HUES48 (cell line): ENCODE measurements around the gene KMT2B.

Source experiments
- H3K27ac ChIP-seq: one replicate; pipeline ENCODE4 v1.7.0; 2013; ENCODE audit warnings: low read depth, low read length, inconsistent platforms
- H3K27me3 ChIP-seq: 2 replicates; pipeline ENCODE4 v1.6.1; 2013; ENCODE audit warnings: mild to moderate bottlenecking, low read length; ENCODE audit not compliant: control insufficient read depth, insufficient read depth
- H3K36me3 ChIP-seq: 2 replicates; pipeline ENCODE4 v1.6.1; 2013; ENCODE audit warnings: low read length; ENCODE audit not compliant: control insufficient read depth, insufficient read depth
- H3K4me1 ChIP-seq: 2 replicates; pipeline ENCODE4 v1.6.1; 2013; ENCODE audit warnings: mild to moderate bottlenecking, low read length; ENCODE audit not compliant: control insufficient read depth, insufficient read depth
- H3K4me3 ChIP-seq: 2 replicates; pipeline ENCODE4 v1.5.1; 2013; ENCODE audit warnings: mild to moderate bottlenecking, low read depth, low read length
- H3K9ac ChIP-seq: 2 replicates; pipeline ENCODE4 v1.6.1; 2013; ENCODE audit warnings: mild to moderate bottlenecking, low read depth, low read length, moderate library complexity
- H3K9me3 ChIP-seq: 2 replicates; pipeline ENCODE4 v1.6.1; 2013; ENCODE audit warnings: low read length; ENCODE audit not compliant: control insufficient read depth, insufficient read depth

The KMT2B gene

GRCh38 chr19:35712567-35713505 lies 5.0 kb upstream of the KMT2B start:
- Histone ChIP-seq H3K36me3 (no peaks in the 10 kb centered on the region; the same call in 1 of the 2 replicates), H3K27ac (no peak overlapping the region), H3K9ac (no peak overlapping the region)

DNA sequence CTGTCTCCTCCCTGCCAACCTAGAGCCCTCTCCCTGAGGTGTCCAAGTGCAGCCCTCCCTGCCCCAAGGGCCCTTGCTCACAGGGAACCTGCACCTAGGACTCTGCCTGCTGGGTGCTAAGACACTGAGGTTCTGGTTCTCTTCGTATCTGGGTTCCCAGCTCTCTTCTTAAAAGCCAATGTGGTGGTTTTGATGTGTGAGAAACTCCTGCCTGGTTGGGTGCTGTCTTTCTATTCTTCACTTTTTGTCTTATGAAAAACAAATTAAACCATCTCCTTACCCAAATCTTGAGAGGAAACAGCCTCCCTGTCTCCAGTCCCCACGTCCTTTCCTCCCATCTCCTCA lies 4.3 kb upstream of the KMT2B start:
- peaks cover 27% of the 10 kb centered on the region for H3K4me1 ChIP-seq
- no peak overlapping the region for H3K27ac ChIP-seq
- H3K27me3 ChIP-seq, result no peaks in the 10 kb centered on the region
- no peak overlapping the region for H3K4me3 ChIP-seq
- H3K36me3 ChIP-seq, result no peaks in the 10 kb centered on the region; the same call in 1 of the 2 replicates
- H3K9me3 ChIP-seq, result no peaks in the 10 kb centered on the region
- no peak overlapping the region for H3K9ac ChIP-seq

More at GRCh38 chr19:35712567-35713505, 5.0 kb upstream of the KMT2B start:
- Histone ChIP-seq H3K4me3 (no peak overlapping the region), H3K9me3 (no peaks in the 10 kb centered on the region), H3K4me1 (peaks cover 27% of the 10 kb centered on the region), H3K27me3 (no peaks in the 10 kb centered on the region)

DNA sequence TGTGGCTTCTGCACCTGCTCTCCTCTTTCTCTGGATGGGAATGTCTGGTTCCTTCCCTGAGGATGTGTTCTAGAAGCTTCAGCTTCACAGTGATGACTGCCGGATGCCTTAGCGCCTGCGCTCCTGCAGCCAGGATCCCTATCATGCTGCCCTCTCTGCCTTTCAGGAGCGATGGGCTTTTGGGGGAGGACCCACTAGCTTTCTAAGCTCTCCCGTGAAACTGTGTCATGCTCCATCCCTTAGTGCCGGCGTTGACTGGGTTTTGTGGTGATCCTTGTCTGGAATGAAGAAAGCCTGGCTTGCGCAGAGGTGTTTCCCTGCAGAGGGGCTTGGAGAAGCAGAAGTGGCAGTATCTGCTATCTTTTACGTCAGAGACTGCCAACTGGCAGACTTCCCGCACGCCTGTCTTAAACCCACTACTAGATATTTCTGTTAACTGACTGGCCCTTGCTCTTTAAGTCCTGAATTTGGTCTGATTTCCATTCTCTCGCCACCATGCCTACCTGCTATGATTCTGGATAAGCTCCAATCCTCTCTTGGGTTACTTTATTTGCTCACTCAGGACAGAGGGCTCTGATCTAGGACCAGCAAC lies 3.8 kb upstream of the KMT2B start:
- H3K9ac ChIP-seq, result no peak overlapping the region
- H3K36me3 ChIP-seq, result no peaks in the 10 kb centered on the region; the same call in 1 of the 2 replicates
- no peaks in the 10 kb centered on the region for H3K27me3 ChIP-seq
- H3K9me3 ChIP-seq, result no peaks in the 10 kb centered on the region
- H3K4me3 ChIP-seq, result no peak overlapping the region
- peaks cover 30% of the 10 kb centered on the region for H3K4me1 ChIP-seq
- no peak overlapping the region for H3K27ac ChIP-seq

DNA sequence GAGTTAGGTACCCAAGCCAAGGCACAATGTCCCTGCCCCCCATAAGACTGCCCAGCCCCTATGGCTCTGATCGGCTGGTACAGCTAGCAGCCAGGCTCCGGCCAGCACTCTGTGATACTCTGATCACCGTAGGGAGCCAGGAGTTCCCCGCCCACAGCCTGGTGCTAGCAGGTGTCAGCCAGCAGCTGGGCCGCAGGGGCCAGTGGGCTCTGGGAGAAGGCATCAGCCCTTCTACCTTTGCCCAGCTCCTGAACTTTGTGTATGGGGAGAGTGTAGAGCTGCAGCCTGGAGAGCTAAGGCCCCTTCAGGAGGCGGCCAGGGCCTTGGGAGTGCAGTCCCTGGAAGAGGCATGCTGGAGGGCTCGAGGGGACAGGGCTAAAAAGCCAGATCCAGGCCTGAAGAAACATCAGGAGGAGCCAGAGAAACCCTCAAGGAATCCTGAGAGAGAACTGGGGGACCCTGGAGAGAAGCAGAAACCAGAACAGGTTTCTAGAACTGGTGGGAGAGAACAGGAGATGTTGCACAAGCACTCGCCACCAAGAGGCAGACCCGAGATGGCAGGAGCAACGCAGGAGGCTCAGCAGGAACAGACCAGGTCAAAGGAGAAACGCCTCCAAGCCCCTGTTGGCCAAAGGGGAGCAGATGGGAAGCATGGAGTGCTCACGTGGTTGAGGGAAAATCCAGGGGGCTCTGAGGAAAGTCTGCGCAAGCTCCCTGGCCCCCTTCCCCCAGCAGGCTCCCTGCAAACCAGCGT lies 3.0 kb upstream of the KMT2B start:
- H3K27me3 ChIP-seq, result no peaks in the 10 kb centered on the region
- H3K9ac ChIP-seq, result no peak overlapping the region
- H3K36me3 ChIP-seq, result peaks cover 4% of the 10 kb centered on the region; the same call in 1 of the 2 replicates
- H3K4me1 ChIP-seq, result peaks cover 34% of the 10 kb centered on the region
- no peak overlapping the region for H3K27ac ChIP-seq
- peak overlapping the region; percentile 81; the same call in 1 of the 2 replicates for H3K4me3 ChIP-seq
- H3K9me3 ChIP-seq, result no peaks in the 10 kb centered on the region

GRCh38 chr19:35715355-35715809 lies 2.4 kb upstream of the KMT2B start:
- Histone ChIP-seq H3K4me3 (peak overlapping the region; percentile 81), H3K27ac (no peak overlapping the region), H3K4me1 (peaks cover 34% of the 10 kb centered on the region), H3K9ac (no peak overlapping the region), H3K27me3 (no peaks in the 10 kb centered on the region), H3K9me3 (no peaks in the 10 kb centered on the region), H3K36me3 (peaks cover 9% of the 10 kb centered on the region; the same call in 1 of the 2 replicates)

GRCh38 chr19:35715981-35716800 lies 1.6 kb upstream of the KMT2B start:
- peak overlapping the region; percentile 72 for H3K9ac ChIP-seq
- peaks cover 27% of the 10 kb centered on the region for H3K4me1 ChIP-seq
- peak overlapping the region; percentile 81 for H3K4me3 ChIP-seq
- H3K36me3 ChIP-seq, result peaks cover 13% of the 10 kb centered on the region
- peak overlapping the region; percentile 98 for H3K27ac ChIP-seq
- H3K9me3 ChIP-seq, result no peaks in the 10 kb centered on the region
- no peaks in the 10 kb centered on the region for H3K27me3 ChIP-seq

DNA sequence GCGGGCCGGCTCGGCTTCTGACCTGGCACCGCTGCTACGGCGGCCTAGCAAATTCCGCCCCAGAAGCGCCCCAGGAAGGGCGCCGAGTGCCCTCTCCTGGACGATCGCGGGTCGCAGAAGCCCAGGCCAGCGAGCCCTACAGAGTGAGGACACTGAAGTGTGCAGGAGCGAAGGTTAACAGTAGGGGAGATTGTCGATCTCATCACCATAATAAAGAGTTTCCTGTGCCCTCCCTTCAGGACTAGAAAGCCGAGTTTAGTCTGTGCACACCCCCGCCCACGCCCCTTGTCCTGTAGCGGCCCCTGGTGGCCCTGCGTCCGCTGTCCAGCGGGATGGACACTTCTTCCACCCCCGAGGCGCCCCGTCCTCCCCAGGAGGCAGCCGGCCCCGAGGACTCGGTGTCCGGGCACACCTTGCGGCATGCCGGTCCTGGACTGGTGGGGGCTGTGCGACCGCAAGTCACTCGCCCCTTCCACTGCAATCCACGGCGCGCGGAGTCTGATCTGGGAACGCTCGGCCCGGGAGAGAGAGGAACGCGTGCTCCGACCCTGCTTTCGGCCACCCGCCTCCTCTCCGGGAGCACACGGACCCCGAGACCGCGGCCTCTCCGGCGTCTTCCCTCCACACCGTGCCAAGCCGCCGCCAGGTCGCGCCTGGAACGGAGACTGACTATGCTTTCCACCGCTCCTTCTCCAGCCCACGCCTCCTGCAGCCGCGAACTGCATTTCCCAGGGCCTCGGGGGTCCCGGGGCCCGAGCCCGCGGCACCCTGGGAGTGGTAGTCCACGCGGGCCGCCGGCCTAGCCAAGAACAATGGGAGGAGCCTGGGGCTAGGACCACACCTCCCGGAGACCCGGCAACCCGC lies 770 bp upstream of the KMT2B start:
- Histone ChIP-seq H3K4me1 (peaks cover 24% of the 10 kb centered on the region), H3K4me3 (peak overlapping the region; percentile 81), H3K27me3 (no peaks in the 10 kb centered on the region), H3K27ac (peak overlapping the region; percentile 98), H3K36me3 (peaks cover 21% of the 10 kb centered on the region), H3K9ac (peak overlapping the region; percentile 72), H3K9me3 (no peaks in the 10 kb centered on the region)

DNA sequence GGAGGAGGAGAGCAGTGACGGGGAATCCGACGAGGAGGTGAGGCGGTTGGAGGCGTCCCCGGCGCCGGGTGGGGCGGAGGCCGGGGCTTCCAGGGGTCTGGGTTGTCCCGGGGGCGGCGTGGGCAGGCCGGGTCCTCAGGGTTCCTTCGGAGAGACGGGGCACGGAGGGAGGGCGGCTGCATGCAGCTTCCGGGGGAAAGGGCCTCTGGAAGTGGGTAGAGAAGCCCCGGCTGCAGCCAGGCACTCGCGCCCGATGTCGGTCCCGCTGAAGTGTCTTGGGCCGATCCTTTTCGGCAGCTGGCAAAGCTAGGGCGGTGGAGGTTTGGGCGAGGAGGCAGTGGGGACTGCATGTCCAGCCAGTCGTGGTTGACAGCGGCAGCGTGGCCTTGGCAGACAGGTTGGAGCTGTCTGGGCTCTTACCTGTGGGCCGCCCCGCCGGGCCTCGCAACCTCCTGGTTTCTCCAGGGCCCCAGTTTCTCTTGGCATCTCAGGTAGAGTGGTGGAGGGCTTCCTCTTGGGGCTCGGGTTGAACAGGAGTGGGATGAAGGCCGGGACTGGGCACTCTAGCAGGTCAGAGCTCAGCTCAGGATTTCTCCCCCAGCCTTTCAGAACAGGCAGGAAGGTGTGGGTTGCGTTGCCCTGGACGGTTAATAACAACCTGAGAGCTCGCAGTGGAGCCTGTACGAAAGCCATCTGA lies 690 bp downstream of the KMT2B start:
- Histone ChIP-seq H3K4me1 (peaks cover 24% of the 10 kb centered on the region), H3K27ac (peak overlapping the region; percentile 53), H3K36me3 (peaks cover 35% of the 10 kb centered on the region)

GRCh38 chr19:35719402-35720162 lies 1.8 kb downstream of the KMT2B start:
- no peak overlapping the region for H3K9ac ChIP-seq
- H3K4me1 ChIP-seq, result peaks cover 20% of the 10 kb centered on the region
- H3K27ac ChIP-seq, result no peak overlapping the region
- H3K4me3 ChIP-seq, result peak overlapping the region; percentile 91
- peaks cover 46% of the 10 kb centered on the region for H3K36me3 ChIP-seq
- H3K27me3 ChIP-seq, result no peaks in the 10 kb centered on the region
- H3K9me3 ChIP-seq, result no peaks in the 10 kb centered on the region

More for the DNA sequence above, 690 bp downstream of the KMT2B start:
- H3K9me3 ChIP-seq, result no peaks in the 10 kb centered on the region
- H3K9ac ChIP-seq, result peak overlapping the region; percentile 41
- no peaks in the 10 kb centered on the region for H3K27me3 ChIP-seq
- H3K4me3 ChIP-seq, result peak overlapping the region; percentile 91
